Caki2 (cell line): ENCODE data around the gene ASTL. TPM values are rescaled to one million over a fixed set of nuclear protein-coding genes. Genes with fewer than 3 reads are reported as not detected.

Experiments
- DNase-seq: peaks from one replicate; pipeline ENCODE4 v3.0.0-alpha.2; 2015; ENCODE audit warnings: low read depth
- in situ Hi-C: cut with HindIII; loops from 2 replicates; pipeline ENCODE4 v1.10.0; 2016; ENCODE audit warnings: low sequenced_read_pairs, low pct_unique_long_range_greater_than_20kb, mixed read lengths
- total RNA-seq: library from RNA; depleted of rRNA; stranded (reverse); fragments of >200 nt; shearing (Covaris generic); gene quantifications from 2 replicates; pipeline ENCODE4 v1.2.3, GENCODE V29; 2014; ENCODE audit warnings: low replicate concordance

Gene ASTL
- total RNA-seq, 1 experiment from 2014 or later, result not detected

DNA sequence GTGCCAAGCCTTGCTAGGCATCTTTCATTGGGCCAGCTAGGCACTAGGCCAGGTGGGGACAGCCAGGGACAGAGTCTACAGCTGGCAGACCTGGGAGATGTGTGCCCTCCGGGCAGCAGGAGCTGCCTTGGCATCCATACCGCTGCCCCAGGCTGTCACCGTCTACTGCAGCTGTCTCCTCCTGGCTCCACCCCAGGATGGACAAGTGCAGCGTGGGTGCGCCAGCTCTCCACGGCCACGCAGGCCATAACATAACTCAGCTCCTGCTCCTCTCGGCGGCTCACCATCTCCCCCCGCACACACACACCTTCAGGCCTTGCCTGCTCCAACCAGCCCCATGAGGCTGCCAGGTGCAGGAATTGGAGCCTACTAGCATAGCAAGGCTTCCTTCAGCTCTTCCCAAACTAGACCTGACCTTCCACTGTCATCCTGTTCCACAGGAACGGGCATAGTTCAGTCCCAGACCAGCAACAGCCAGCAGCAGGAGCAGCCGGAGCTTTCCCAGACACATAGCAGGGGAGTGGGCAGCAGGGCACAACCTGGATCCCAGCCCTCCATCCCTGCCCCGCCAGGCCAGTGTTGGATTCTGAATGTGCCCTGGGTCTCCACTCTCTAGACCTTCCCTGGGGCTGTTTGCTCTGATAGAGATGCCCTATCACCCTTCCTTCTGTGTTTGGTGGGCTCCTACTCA is 19.5 kb downstream of the ASTL start:
- DNase-seq, result no peak
- in situ Hi-C loops, result no loop called here

DNA sequence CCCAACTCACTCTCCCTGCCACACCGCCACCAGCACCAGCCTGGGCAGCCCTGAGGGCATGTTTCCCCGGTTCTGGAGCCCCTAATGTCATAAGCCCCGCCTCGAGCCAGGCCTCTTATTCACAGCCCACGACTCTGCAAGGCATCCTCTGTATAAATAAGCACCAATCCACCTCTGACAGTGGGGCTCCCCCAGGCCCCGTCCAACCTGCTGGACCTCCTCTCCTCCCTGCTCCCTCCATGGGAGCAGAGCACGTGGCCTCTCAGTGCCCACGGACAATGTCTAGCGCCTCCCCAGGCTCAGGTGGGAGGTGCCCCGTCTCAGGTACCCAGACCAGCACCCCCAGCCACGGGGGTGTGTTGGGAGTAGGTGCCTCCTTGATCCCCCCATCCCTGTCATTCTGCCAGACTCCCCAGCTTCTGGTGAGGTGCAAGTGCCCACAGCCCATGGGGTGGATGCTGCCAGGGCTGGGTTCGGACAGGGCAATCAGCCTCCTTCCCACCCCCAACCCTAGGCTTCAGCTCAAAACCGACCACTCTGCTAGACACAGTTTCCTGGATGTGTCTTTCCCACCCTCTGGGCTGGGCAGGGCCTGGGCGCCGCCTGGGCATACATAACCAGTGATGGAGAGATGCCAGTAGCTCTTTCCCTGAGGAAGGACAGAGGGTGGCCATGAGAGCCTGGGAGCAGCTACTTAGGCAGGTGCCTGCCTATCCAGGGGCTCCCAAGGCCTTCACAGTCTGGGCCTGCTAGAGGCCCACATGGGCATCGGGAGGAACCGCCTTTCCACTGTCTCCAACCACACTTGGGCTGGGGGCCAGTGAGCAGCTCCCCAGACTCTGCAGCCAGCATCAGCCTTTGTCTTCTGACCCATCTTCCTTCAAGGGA is 20.4 kb downstream of the ASTL start:
- in situ Hi-C loops, result no loop called here
- no peak for DNase-seq

DNA sequence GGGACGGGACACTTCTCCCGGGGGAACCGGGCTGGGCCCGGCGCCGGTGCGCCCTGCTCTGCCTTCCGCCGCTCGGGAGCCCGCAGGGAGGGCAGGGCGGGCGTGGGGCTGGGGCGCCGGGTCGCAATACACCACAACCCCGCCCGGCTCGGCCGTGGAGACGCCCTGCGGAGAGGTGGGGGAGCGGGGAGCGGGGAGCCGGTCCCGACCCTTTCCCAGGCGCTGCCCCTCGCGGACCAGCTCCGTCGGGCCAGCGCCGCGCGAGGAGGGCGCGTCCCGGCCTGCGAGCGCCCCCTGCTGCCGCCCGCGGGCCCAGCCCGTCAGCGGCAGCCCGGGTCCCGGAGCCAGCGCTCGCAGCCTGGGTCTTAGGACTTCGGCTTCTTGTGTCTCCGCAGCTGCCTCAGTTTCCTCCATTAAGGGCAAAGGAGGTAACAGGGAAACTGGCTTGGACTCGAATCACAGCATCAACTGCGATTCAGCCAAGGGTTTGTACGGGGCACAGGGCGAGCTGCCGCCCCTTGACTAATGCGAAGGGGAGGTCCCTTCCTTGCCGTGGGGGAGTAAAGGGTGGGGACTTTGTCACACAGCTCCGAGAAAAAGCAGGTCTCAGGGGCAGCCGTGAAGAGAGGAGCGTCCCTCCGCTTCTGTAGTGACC is 21.3 kb downstream of the ASTL start:
- DNase-seq, result peak; percentile 68
- in situ Hi-C loops, result no loop called here

GRCh38 chr2:96116424-96116878 is 21.9 kb downstream of the ASTL start, which contains the start of gene ADRA2B:
TSS of gene ADRA2B (minus strand) at chr2:96116571. CDS start at chr2:96116149, 422 bp downstream.
- in situ Hi-C loops, result no loop called here
- peak; percentile 61 for DNase-seq

GRCh38 chr2:96115631-96116423 is 22.5 kb downstream of the ASTL start:
- DNase-seq, result no peak
- in situ Hi-C loops, result no loop called here

DNA sequence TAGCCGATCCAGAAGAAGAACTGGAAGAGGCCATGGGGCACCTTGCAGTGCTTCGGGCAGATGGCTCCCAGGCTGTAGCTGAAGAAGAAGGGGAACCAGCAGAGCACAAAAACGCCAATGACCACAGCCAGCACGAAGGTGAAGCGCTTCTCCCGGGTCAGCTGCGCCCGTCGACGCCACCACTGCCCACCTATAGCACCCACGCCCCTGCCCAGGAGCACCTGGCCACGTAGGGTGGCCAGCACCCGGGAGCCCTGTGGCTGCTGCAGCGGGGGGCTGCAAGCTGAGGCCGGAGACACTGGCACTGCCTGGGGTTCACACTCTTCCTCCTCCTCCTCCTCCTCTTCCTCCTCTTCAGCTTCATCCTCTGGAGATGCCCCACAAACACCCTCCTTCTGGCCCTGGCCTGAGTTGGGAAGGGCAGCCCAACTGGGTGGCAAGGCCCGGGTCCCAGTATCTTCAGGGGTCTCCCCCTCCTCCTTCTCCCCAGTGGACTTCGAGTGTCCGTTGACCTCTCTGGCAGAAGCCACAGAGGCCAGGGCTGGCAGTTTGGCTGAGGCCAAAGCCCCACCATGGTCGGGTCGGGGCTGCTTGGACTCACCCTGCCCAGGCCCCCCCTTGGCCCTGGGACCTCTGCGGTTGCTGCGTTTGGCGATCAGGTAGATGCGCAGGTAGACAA is 23.3 kb downstream of the ASTL start:
- DNase-seq, result no peak
- in situ Hi-C loops, result no loop called here

- in situ Hi-C loops, result no loop called here
- DNase-seq, result no peak
Measured at GRCh38 chr2:96114546-96114902, 23.8 kb downstream of the ASTL start.

DNA sequence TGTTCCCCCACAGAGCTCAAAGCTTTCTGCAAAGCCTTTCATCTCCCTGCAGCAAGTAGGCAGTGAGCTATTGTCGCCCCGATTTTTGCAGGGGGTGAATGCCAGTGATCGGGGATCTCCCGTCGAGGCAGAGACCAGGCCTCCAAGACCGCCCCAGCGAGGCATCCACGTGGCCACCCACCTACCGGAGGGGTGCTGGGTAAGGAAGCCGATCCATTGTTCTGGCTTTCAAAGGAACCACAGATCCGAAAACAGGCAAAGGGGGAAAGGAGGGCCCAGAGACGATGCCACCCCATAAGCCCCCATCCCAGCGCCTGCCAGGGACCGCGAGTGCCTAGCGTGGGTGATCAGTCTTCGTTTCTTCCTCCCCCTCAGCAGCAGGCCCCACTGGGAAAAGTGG is 24.4 kb downstream of the ASTL start:
- no peak for DNase-seq
- in situ Hi-C loops, result no loop called here

DNA sequence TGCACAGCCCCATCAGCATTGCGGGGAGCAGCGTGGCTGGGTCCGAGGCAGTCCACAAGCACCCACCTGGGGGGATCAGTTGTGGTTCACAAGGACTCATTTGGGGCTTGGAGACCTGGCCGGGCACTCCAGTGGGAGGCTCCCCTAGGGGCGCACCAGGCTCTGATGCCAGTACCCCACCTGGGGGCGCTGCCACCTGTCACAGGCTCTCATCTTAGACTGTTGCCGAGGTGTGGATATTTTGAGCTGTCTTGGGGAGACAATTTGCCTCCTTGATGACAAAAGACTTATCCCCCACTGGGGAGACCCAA is 25.0 kb downstream of the ASTL start:
- DNase-seq, result no peak
- in situ Hi-C loops, result no loop called here

- in situ Hi-C loops, result no loop called here
- DNase-seq, result no peak
Measured at GRCh38 chr2:96112501-96113366, 25.6 kb downstream of the ASTL start.

GRCh38 chr2:96111823-96112500 is 26.3 kb downstream of the ASTL start:
- no peak for DNase-seq
- in situ Hi-C loops, result no loop called here

DNA sequence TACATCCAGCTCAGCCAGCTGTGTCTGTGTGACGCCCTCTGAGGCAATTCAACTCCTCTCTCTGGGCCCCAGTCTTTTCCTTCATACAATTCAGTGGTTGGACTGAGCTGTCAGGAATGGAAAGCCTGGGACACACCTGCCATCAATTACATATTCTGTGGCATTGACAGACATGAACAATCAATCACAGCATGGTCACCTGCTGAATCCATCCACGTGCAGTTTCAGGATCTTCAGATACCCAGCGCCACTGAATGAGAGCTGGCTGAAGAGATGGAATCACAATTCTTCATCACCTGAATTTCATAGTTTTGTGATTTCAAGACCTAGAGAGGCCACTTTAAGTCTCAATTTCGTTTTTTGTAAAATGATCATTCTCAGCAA is 27.1 kb downstream of the ASTL start:
- in situ Hi-C loops, result no loop called here
- no peak for DNase-seq

DNA sequence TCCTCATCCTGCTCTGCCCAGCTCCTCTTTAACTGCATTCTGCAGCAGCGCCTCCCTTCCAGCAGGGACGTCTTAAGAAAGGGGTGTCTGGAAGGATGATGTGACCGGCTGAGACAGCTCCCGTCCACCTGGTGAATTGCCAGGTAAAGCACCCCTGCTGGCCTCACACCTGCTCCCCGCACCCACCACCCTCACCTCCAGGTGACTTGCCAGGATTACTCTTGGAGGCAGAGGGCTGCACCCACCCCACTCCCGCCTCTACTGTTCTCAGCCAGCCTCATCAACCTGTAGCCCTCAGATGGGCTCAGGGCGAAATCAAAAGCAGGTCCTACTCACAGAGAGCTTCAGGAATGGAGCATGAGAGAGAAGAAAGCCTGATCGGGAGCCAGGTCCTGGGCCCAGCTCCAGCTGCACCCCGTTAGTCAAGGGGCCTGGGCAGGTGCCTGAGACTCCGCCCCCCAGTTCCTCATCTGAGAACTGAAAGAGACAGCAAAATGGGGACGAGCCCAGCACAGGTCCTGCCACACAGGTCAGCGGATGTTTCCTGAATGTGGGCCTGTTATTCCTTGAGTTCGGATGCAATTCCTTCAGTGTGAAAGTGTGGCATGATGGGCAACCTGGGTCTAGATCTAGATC is 27.6 kb downstream of the ASTL start:
- DNase-seq, result no peak
- in situ Hi-C loops, result no loop called here

- DNase-seq, result no peak
- in situ Hi-C loops, result no loop called here
Measured at GRCh38 chr2:96109931-96110511, 28.3 kb downstream of the ASTL start.

DNA sequence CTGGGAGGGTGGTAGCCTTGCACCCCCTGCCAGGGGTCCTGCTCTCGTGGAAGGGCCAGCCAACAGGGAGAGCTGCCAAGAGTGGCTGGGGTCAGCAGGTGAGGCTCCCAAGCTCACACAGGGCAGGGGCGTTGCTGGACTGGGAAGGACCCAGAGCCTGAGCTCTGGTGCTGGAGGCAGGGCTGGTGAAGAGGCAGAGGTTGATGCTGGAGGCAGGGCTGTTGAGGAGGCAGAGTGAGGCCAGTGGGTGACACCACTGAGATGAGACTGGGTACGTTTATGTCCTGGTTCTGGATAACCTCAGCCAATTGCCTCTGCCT is 29.0 kb downstream of the ASTL start:
- in situ Hi-C loops, result no loop called here

More for the DNA sequence above, 29.0 kb downstream of the ASTL start:
- no peak for DNase-seq
